SK-N-SH treated with all-trans-retinoic acid at 6 μM for 48 hours (cell line): Measurements from ENCODE around the gene ARSB.

Experiments
- CREB5 ChIP-seq: fragments of 250-450 bp; sonication (Bioruptor Pico); IDR thresholded peaks from 2 replicates; pipeline ENCODE4 v1.5.1; 2020; ENCODE audit warnings: low read depth, mild to moderate bottlenecking, moderate library complexity
- CSDC2 ChIP-seq: fragments of 250-450 bp; sonication (Bioruptor Pico); IDR thresholded peaks from 2 replicates; pipeline ENCODE4 v1.5.0; 2020; ENCODE audit warnings: mild to moderate bottlenecking, moderate library complexity
- ISL1 ChIP-seq: fragments of 250-450 bp; sonication (Bioruptor Pico); IDR thresholded peaks from 2 replicates; pipeline ENCODE4 v2.1.2; 2022; ENCODE audit warnings: mild to moderate bottlenecking, moderate library complexity
- RARB ChIP-seq: fragments of 250-450 bp; sonication (Bioruptor Pico); IDR thresholded peaks from 2 replicates; pipeline ENCODE4 v1.8.0; 2021; ENCODE audit warnings: mild to moderate bottlenecking, moderate library complexity
- SNAI2 ChIP-seq: fragments of 250-450 bp; sonication (Bioruptor Pico); IDR thresholded peaks from 2 replicates; pipeline ENCODE4 v1.5.0; 2020; ENCODE audit warnings: mild to moderate bottlenecking, moderate library complexity
- ZFP3 ChIP-seq: fragments of 250-450 bp; sonication (Bioruptor Pico); IDR thresholded peaks from 2 replicates; pipeline ENCODE4 v1.5.0; 2020; ENCODE audit warnings: mild to moderate bottlenecking, moderate library complexity
- ZNF565 ChIP-seq: fragments of 450-650 bp; formaldehyde crosslinking; conservative IDR thresholded peaks from 2 replicates; pipeline ENCODE4 v1.5.0; 2020; ENCODE audit warnings: low read depth, mild to moderate bottlenecking, moderate library complexity
- ZNF70 ChIP-seq: fragments of 450-650 bp; formaldehyde crosslinking; IDR thresholded peaks from 2 replicates; pipeline ENCODE4 v1.5.0; 2020; ENCODE audit warnings: mild to moderate bottlenecking, moderate library complexity
- TF ChIP-seq, protein P1 (sequence below): fragments of 250-450 bp; sonication (Bioruptor Pico); IDR thresholded peaks from 2 replicates; pipeline ENCODE4 v1.8.0; 2020; ENCODE audit warnings: mild to moderate bottlenecking, moderate library complexity, borderline replicate concordance
- TF ChIP-seq, protein P2 (sequence below): fragments of 250-450 bp; sonication (Bioruptor Pico); IDR thresholded peaks from 2 replicates; pipeline ENCODE4 v1.8.0; 2021; ENCODE audit warnings: low read depth, mild to moderate bottlenecking, moderate library complexity, borderline replicate concordance

DNA sequence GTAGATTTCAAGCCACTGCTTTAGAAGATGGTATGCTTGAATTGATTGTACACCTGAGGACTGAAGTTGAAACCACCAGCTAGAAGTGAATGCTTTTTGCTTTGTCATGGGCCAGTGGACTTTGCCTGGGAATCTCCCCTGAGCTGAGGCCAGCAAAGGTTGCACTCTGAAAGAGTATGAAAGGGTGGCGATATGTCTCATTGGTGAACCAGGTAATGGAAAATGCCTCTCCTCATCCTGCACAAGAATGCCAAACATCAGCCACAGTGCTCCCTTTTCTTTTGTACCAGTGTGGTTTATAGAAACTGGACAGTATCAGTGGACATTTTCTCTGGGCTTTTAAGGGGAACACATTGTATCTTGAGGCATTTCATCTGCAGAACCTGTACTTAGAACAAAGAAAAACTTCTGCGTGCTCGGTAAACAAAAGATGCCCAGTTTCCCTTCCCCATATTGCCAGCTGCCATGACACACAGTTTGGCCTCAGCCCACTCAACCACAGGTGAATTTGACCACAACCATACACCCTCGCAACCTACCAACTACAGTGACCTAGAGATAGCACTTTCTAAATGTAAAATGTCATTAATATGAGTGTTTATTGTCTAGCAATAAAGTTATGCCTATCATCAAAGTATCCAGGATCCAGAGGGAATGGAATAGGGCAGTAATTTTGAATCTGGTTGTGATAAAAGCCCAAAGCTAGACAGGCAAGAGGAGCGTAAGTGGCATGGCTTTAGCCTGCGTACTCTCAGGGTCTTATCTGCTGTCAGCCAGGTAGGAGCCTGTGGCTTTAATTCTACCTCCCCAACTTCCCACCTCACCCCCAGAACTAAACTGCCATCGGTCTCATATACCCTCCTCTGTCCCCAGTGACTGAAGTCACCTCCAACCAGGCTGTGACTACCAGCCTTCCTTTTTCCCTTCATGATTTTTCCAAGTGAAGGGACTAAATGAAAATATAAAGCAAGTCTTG is 257.0 kb downstream of the ARSB start:
- TF ChIP-seq, protein P1, sequence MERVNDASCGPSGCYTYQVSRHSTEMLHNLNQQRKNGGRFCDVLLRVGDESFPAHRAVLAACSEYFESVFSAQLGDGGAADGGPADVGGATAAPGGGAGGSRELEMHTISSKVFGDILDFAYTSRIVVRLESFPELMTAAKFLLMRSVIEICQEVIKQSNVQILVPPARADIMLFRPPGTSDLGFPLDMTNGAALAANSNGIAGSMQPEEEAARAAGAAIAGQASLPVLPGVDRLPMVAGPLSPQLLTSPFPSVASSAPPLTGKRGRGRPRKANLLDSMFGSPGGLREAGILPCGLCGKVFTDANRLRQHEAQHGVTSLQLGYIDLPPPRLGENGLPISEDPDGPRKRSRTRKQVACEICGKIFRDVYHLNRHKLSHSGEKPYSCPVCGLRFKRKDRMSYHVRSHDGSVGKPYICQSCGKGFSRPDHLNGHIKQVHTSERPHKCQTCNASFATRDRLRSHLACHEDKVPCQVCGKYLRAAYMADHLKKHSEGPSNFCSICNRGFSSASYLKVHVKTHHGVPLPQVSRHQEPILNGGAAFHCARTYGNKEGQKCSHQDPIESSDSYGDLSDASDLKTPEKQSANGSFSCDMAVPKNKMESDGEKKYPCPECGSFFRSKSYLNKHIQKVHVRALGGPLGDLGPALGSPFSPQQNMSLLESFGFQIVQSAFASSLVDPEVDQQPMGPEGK (CRISPR knock-in tag) = no peak
- TF ChIP-seq ZFP3 (CRISPR knock-in tag) (no peak), ISL1 (CRISPR knock-in tag) (no peak), CREB5 (CRISPR knock-in tag) (no peak), SNAI2 (CRISPR knock-in tag) (no peak), CSDC2 (CRISPR knock-in tag) (no peak), ZNF565 (CRISPR knock-in tag) (no peak), RARB (no peak), ZNF70 (no peak)
- TF ChIP-seq, protein P2, sequence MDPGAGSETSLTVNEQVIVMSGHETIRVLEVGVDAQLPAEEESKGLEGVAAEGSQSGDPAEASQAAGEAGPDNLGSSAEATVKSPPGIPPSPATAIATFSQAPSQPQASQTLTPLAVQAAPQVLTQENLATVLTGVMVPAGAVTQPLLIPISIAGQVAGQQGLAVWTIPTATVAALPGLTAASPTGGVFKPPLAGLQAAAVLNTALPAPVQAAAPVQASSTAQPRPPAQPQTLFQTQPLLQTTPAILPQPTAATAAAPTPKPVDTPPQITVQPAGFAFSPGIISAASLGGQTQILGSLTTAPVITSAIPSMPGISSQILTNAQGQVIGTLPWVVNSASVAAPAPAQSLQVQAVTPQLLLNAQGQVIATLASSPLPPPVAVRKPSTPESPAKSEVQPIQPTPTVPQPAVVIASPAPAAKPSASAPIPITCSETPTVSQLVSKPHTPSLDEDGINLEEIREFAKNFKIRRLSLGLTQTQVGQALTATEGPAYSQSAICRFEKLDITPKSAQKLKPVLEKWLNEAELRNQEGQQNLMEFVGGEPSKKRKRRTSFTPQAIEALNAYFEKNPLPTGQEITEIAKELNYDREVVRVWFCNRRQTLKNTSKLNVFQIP = no peak
